HG02678 (cell line): ENCODE data around the gene BICDL2.
A peak's percentile ranks its signal among the peaks of the same experiment; 100 is the strongest.
"Not testable (repeated sequence)": the region's sequence is repeated elsewhere in the genome, so short reads cannot be mapped to it uniquely, and the experiment has no call there.

Experiments used
- ATAC-seq: cut with Tn5 transposase; IDR thresholded peaks from one replicate; pipeline ENCODE4 v1.9.1; 2021; ENCODE audit warnings: mild to moderate bottlenecking, moderate library complexity; ENCODE audit not compliant: unreplicated experiment

Gene BICDL2

GRCh38 chr16:3036726-3037315, at the start of gene BICDL2:
Gene BICDL2 (minus strand): TSS chr16:3036944. CDS start chr16:3035496, 1,448 bp downstream.
- no peak for ATAC-seq

- no peak for ATAC-seq
Observed at GRCh38 chr16:3085868-3086595, 49.3 kb upstream of the BICDL2 start.

GRCh38 chr16:3084969-3085670, 48.4 kb upstream of the BICDL2 start:
- ATAC-seq, result no peak

GRCh38 chr16:3084491-3084890, 47.7 kb upstream of the BICDL2 start:
- no peak for ATAC-seq

- not testable (repeated sequence) for ATAC-seq
Observed at GRCh38 chr16:3083408-3083807, 46.7 kb upstream of the BICDL2 start.

GRCh38 chr16:3081957-3082356, 45.2 kb upstream of the BICDL2 start:
- not testable (repeated sequence) for ATAC-seq

GRCh38 chr16:3080024-3080423, 43.3 kb upstream of the BICDL2 start:
- no peak for ATAC-seq

GRCh38 chr16:3076577-3076976, 39.8 kb upstream of the BICDL2 start:
- no peak for ATAC-seq

- not testable (repeated sequence) for ATAC-seq
Observed at GRCh38 chr16:3075946-3076345, 39.2 kb upstream of the BICDL2 start.

- no peak for ATAC-seq
Observed at GRCh38 chr16:3075523-3075915, 38.8 kb upstream of the BICDL2 start.

- peak; percentile 87 for ATAC-seq
Observed at GRCh38 chr16:3074860-3075522, 38.2 kb upstream of the BICDL2 start.

GRCh38 chr16:3073448-3073847, 36.7 kb upstream of the BICDL2 start:
- no peak for ATAC-seq

GRCh38 chr16:3072576-3073263, 36.0 kb upstream of the BICDL2 start:
- not testable (repeated sequence) for ATAC-seq

GRCh38 chr16:3072148-3072547, 35.4 kb upstream of the BICDL2 start:
- ATAC-seq, result not testable (repeated sequence)

- ATAC-seq, result no peak
Observed at GRCh38 chr16:3071655-3072054, 34.9 kb upstream of the BICDL2 start.

GRCh38 chr16:3070608-3071111, 33.9 kb upstream of the BICDL2 start:
- no peak for ATAC-seq

- not testable (repeated sequence) for ATAC-seq
Observed at GRCh38 chr16:3069146-3069545, 32.4 kb upstream of the BICDL2 start.

GRCh38 chr16:3068487-3068886, 31.7 kb upstream of the BICDL2 start:
- no peak for ATAC-seq

GRCh38 chr16:3066440-3066748, 29.6 kb upstream of the BICDL2 start:
- no peak for ATAC-seq

- ATAC-seq, result no peak
Observed at GRCh38 chr16:3065742-3066439, 29.1 kb upstream of the BICDL2 start.
